Lower lobe of right lung (tissue), 2 donors: ENCODE data around the gene B3GLCT. TPM values are rescaled to one million over a fixed set of nuclear protein-coding genes. Genes with fewer than 3 reads are reported as not detected.

Source experiments
- ATAC-seq, 2 donors: fragments of 200-7000 bp; cut with Tn5 transposase; one replicate each; pipeline ENCODE4 v1.9.1; 2020 to 2022; ENCODE audit warnings: mild to moderate bottlenecking in 2 of 2, moderate library complexity in 2 of 2
- DNase-seq: peaks from one replicate; pipeline ENCODE4 v3.0.0-alpha.2; 2020
- H3K27ac ChIP-seq: fragments of 200-600 bp; one replicate; pipeline ENCODE4 v1.8.0; 2022
- H3K27me3 ChIP-seq: fragments of 200-600 bp; one replicate; pipeline ENCODE4 v1.8.0; 2022; ENCODE audit warnings: low read depth
- H3K36me3 ChIP-seq: fragments of 200-600 bp; one replicate; pipeline ENCODE4 v1.8.0; 2022; ENCODE audit warnings: mild to moderate bottlenecking
- H3K4me1 ChIP-seq: fragments of 200-600 bp; one replicate; pipeline ENCODE4 v1.8.0; 2022
- H3K4me3 ChIP-seq: fragments of 200-600 bp; one replicate; pipeline ENCODE4 v1.8.0; 2022; ENCODE audit warnings: mild to moderate bottlenecking
- H3K9me3 ChIP-seq: fragments of 200-600 bp; one replicate; pipeline ENCODE4 v1.8.0; 2022
- intact Hi-C: fragments of 100-400 bp; cut with DNase I; formaldehyde crosslinking; loops from one replicate; pipeline ENCODE4 v1.11.0; 2022
- total RNA-seq: library from RNA; stranded (reverse); fragmentation: NEBNext Ultra II Directional; extraction: Animal tissue kit (Norgen Biotek cat#: 25700); gene quantifications from one replicate; pipeline ENCODE4 v1.2.1, GENCODE V29; 2021
- TF ChIP-seq, protein P1 (sequence below): fragments of 200-600 bp; IDR thresholded peaks from one replicate; pipeline ENCODE4 v1.8.0; 2022; ENCODE audit warnings: antibody characterized with exemption, mild to moderate bottlenecking
- donor health status: DM: no; HTN: yes; CAD: no; lungs with severe emphysema.

Gene B3GLCT
- total RNA-seq, 1 donor from 2014 or later: 6.1 TPM

DNA sequence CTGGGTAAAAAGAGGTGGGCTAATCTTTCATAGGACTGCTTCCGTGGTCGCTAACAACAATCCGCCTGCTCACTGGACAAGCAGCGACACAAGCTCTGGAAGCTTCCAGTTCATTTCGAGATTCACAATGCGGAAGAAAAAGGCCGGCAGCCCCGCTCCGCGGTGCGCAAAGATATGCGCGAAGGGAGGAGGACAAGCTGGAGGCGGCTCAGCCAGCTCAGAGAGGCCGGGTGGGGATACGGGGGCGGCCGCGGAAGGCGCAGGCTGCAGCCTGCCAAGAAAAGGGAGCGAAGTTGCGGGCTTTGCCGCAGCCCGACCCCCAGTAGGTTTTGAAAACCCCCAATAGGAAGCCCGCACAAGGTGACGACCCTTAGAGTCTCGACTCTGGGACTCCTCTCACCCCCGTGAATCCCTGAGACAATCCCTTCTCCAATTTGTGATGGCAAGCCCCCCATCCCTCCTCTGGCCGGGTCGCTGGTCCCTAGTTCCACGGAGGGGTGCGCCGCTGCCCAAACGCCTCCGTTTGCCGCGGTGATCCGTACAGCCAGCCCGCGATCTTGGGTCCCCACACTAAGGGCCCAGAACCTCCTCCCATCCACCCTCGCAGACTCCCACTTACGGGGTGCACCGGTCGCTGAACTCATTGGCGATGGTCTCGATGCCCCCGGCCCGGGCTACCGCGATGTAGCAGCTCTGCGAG, 38.8 kb upstream of the B3GLCT start:
- no peaks in the 10 kb centered on the region for H3K9me3 ChIP-seq
- H3K27me3 ChIP-seq: no peaks in the 10 kb centered on the region
- H3K4me3 ChIP-seq: peak overlapping the region; percentile 91
- peak; percentile 56 to 62 for ATAC-seq
- H3K27ac ChIP-seq: peak overlapping the region; percentile 87
- intact Hi-C loops: no loop called here
- TF ChIP-seq, protein P1, sequence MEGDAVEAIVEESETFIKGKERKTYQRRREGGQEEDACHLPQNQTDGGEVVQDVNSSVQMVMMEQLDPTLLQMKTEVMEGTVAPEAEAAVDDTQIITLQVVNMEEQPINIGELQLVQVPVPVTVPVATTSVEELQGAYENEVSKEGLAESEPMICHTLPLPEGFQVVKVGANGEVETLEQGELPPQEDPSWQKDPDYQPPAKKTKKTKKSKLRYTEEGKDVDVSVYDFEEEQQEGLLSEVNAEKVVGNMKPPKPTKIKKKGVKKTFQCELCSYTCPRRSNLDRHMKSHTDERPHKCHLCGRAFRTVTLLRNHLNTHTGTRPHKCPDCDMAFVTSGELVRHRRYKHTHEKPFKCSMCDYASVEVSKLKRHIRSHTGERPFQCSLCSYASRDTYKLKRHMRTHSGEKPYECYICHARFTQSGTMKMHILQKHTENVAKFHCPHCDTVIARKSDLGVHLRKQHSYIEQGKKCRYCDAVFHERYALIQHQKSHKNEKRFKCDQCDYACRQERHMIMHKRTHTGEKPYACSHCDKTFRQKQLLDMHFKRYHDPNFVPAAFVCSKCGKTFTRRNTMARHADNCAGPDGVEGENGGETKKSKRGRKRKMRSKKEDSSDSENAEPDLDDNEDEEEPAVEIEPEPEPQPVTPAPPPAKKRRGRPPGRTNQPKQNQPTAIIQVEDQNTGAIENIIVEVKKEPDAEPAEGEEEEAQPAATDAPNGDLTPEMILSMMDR: no peak
- peaks cover 26% of the 10 kb centered on the region for H3K36me3 ChIP-seq
- H3K4me1 ChIP-seq: peaks cover 26% of the 10 kb centered on the region
- DNase-seq: peak; percentile 73

DNA sequence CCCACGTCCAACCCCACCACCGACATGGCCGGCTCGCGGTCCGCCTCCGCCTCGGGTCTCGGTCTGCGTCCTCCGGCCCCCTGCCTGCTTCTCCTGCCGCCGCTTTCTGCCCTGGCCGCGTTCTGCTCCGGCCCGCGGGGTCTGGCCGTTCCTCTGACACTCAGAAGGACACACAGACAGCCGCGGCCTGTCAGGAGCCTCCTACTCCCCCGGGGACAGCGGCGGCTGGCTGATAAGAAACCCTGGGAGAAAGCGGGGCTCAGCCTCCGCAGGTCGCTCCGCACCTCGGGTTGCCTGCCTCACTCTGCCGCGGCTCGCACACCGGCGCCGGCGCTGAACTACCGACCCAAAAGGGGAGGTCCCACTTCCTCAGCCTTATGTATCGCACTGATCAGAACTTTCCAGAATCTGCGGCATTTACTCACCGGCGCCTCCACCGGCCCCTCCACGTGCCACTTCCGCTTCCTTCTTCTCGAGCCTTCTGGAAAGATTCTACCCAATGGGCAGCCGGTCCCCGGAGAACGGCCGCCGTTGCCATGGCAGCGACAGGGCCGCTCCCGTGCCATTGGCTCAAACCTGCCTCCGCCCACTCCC, 38.1 kb upstream of the B3GLCT start, which contains the start of gene HSPH1:
TSS of gene HSPH1 (minus strand) at position 348 of the 594 bp plus-strand sequence. CDS start at position 26, 322 bp downstream.
- intact Hi-C loops: no loop called here

DNA sequence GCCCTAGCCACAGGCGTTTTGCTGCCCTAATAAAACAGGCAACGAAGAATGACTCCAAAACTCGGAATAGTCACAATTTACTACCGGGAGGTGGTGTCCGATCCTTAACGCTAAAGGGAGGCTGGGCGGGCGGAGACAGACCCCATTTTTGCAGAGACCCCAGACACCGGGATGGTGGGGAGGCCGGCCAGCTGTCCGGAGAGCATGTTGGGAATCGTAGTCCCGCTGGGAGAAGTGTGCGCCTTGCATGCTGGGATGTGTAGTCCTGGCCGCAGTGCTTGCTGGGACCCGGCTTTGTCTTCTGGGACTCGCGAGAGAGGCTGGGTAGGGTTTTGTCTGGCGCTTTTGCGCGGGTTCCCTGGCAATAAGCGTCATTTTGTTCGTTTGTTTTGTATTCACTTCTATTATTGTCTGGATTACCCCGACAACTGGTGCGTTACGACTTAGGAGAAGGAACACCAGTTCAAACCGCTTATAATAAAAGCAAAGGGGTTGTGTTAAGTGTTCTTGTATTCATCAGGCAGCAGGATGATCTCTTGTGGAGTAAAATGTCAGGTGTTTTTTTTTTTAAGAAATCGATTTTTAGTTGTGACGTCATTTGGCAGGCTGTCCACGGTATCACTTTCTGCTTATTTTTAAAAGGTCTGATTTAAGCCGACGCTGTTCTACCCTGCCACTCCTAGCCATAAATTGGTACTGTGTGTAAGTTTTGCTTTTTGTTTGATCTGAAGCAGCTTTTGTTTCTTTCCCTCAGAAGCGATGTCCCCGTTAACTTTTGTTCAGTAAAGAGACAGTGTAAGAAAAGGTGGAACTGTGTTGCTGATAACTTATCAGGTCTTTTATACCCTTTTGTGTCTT, 37.4 kb upstream of the B3GLCT start:
- intact Hi-C loops: no loop called here

More for the DNA sequence above, 38.1 kb upstream of the B3GLCT start, which contains the start of gene HSPH1:
- DNase-seq: peak; percentile 99
- Histone ChIP-seq H3K27ac (peak within 1 kb of the TSS; percentile 87), H3K9me3 (no peaks in the 10 kb centered on the region), H3K36me3 (peaks cover 19% of the 10 kb centered on the region), H3K4me3 (peak within 1 kb of the TSS; percentile 91), H3K4me1 (peaks cover 26% of the 10 kb centered on the region), H3K27me3 (no peaks in the 10 kb centered on the region)
- TF ChIP-seq, protein P1: peak; percentile 37
- ATAC-seq: peak; percentile 97

DNA sequence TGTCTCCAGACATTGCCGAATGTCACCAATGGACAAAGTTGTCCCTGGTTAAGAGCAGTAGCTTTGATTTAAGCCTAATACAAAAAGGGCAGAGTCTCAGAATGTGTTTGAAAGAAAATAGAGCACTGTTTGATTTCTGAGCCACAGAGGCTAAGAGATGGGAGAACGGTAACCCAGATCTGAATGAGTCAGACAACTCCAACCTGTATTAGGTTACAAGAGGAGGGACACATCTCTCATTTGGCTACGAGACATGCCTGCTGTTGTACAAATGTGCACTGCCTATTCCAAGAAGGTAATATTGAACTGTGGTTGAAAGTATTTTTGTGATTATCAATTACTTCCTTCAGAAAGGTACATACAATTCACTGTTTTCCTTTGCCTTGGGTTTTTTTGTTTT, 33.2 kb upstream of the B3GLCT start:
- Histone ChIP-seq H3K27ac (no peak overlapping the region), H3K4me1 (peaks cover 6% of the 10 kb centered on the region), H3K4me3 (no peak overlapping the region), H3K9me3 (no peaks in the 10 kb centered on the region), H3K36me3 (no peaks in the 10 kb centered on the region), H3K27me3 (no peaks in the 10 kb centered on the region)
- TF ChIP-seq, protein P1: no peak
- DNase-seq (no peak), ATAC-seq (no peak)
- intact Hi-C loops: no loop called here

More for the DNA sequence above, 37.4 kb upstream of the B3GLCT start:
- H3K4me3 ChIP-seq: peak overlapping the region; percentile 91
- DNase-seq: peak; percentile 98
- peak overlapping the region; percentile 87 for H3K27ac ChIP-seq
- H3K36me3 ChIP-seq: peaks cover 12% of the 10 kb centered on the region
- no peaks in the 10 kb centered on the region for H3K27me3 ChIP-seq
- TF ChIP-seq, protein P1: no peak
- peak; percentile 97 to 98 for ATAC-seq
- H3K4me1 ChIP-seq: peaks cover 26% of the 10 kb centered on the region
- H3K9me3 ChIP-seq: no peaks in the 10 kb centered on the region

GRCh38 chr13:31167490-31167889, 32.3 kb upstream of the B3GLCT start:
- ATAC-seq (no peak), DNase-seq (no peak)
- Histone ChIP-seq H3K9me3 (no peaks in the 10 kb centered on the region), H3K4me3 (no peak overlapping the region), H3K27me3 (no peaks in the 10 kb centered on the region), H3K36me3 (no peaks in the 10 kb centered on the region), H3K27ac (no peak overlapping the region), H3K4me1 (peaks cover 6% of the 10 kb centered on the region)
- TF ChIP-seq, protein P1: no peak
- intact Hi-C loops: no loop called here
